CD14-positive monocyte (primary cell): ENCODE results near the gene IL17RA. TPM values are rescaled to one million over a fixed set of nuclear protein-coding genes. Genes with fewer than 3 reads are reported as not detected.

Source experiments
- DNase-seq, 3 donors: peaks; one replicate each; pipeline ENCODE4 v3.0.0-alpha.2; 2011 to 2022
- H2AFZ ChIP-seq: 2 replicates; pipeline ENCODE4 v1.6.0; 2012; ENCODE audit warnings: mild to moderate bottlenecking, low read depth, low read length, inconsistent platforms; ENCODE audit not compliant: insufficient read depth, poor library complexity, severe bottlenecking
- H3K27ac ChIP-seq, 2 donors: 1 replicate in 1 of 2; 2 replicates in 1 of 2; pipeline ENCODE4 v1.5.1; 2012 to 2013; ENCODE audit warnings: low read length in 2 of 2, control low read depth in 1 of 2, inconsistent platforms in 1 of 2, low read depth in 1 of 2, mild to moderate bottlenecking in 1 of 2
- H3K27me3 ChIP-seq, 2 donors: one replicate each; pipeline versions ENCODE4 v1.6.0 to v1.6.1; 2011 to 2013; ENCODE audit warnings: low read length in 2 of 2; ENCODE audit not compliant: control insufficient read depth in 2 of 2, insufficient read depth in 2 of 2
- H3K36me3 ChIP-seq, 2 donors: replicated peaks in 1 of 2; 1 replicate in 1 of 2; 2 replicates in 1 of 2; pipeline versions ENCODE4 v1.5.1 to v1.6.1; 2012 to 2013; ENCODE audit warnings: low read length in 2 of 2, control low read depth in 1 of 2, inconsistent platforms in 1 of 2, mild to moderate bottlenecking in 1 of 2; ENCODE audit not compliant: insufficient read depth in 2 of 2, control insufficient read depth in 1 of 2
- H3K4me1 ChIP-seq, 2 donors: 1 replicate in 1 of 2; 2 replicates in 1 of 2; pipeline versions ENCODE4 v1.5.1 to v1.6.1; 2012 to 2013; ENCODE audit warnings: low read length in 2 of 2, control low read depth in 1 of 2, inconsistent platforms in 1 of 2, mild to moderate bottlenecking in 1 of 2, moderate library complexity in 1 of 2; ENCODE audit not compliant: insufficient read depth in 2 of 2, control insufficient read depth in 1 of 2
- H3K4me2 ChIP-seq: replicated peaks from 2 replicates; pipeline ENCODE3; 2012; ENCODE audit warnings: low read length, moderate library complexity, mild to moderate bottlenecking; ENCODE audit not compliant: poor library complexity, severe bottlenecking; ENCODE audit errors: extremely low read depth
- H3K4me3 ChIP-seq, 3 experiments: fragments of 200-600 bp in 1 of 3; sonication (generic) in 1 of 3; replicated peaks in 1 of 3; 1 replicate in 2 of 3; 2 replicates in 1 of 3; pipeline ENCODE4 v1.5.1; 2011 to 2013; ENCODE audit warnings: low read length in 3 of 3, mild to moderate bottlenecking in 3 of 3, control low read depth in 2 of 3, low read depth in 2 of 3, inconsistent platforms in 1 of 3, moderate library complexity in 1 of 3
- H3K79me2 ChIP-seq: 2 replicates; pipeline ENCODE4 v1.6.0; 2012; ENCODE audit warnings: mild to moderate bottlenecking, control low read depth, inconsistent platforms, low read length, moderate library complexity; ENCODE audit not compliant: insufficient read depth
- H3K9ac ChIP-seq: 2 replicates; pipeline ENCODE4 v1.6.0; 2017; ENCODE audit warnings: low read length, mild to moderate bottlenecking; ENCODE audit not compliant: insufficient read depth, poor library complexity, severe bottlenecking
- H3K9me3 ChIP-seq, 2 donors: replicated peaks in 1 of 2; 1 replicate in 1 of 2; 2 replicates in 1 of 2; pipeline versions ENCODE4 v1.5.1 to v1.6.1; 2012 to 2013; ENCODE audit warnings: low read length in 2 of 2, control low read depth in 1 of 2; ENCODE audit not compliant: control insufficient read depth in 1 of 2, insufficient read depth in 1 of 2
- H4K20me1 ChIP-seq: 2 replicates; pipeline ENCODE4 v1.6.0; 2012; ENCODE audit warnings: mild to moderate bottlenecking, low read length, control low read depth, moderate library complexity; ENCODE audit not compliant: insufficient read depth
- H3K27ac Mint-ChIP-seq, 7 donors: one replicate each; pipeline ENCODE4 v1.8.0; 2020; ENCODE audit warnings: mild to moderate bottlenecking in 7 of 7, mixed read lengths in 7 of 7, moderate library complexity in 6 of 7, inconsistent platforms in 2 of 7
- H3K27me3 Mint-ChIP-seq, 3 donors: one replicate each; pipeline ENCODE4 v1.8.0; 2021 to 2022; ENCODE audit warnings: low read depth in 3 of 3, mild to moderate bottlenecking in 3 of 3, mixed read lengths in 3 of 3, moderate library complexity in 3 of 3, inconsistent platforms in 1 of 3
- H3K36me3 Mint-ChIP-seq, 2 donors: one replicate each; pipeline ENCODE4 v1.8.0; 2020; ENCODE audit warnings: mixed read lengths in 2 of 2, inconsistent platforms in 1 of 2, mild to moderate bottlenecking in 1 of 2
- H3K4me1 Mint-ChIP-seq: one replicate; pipeline ENCODE4 v1.8.0; 2020; ENCODE audit warnings: mild to moderate bottlenecking, mixed read lengths
- H3K4me3 Mint-ChIP-seq, 2 donors: one replicate each; pipeline ENCODE4 v1.8.0; 2020; ENCODE audit warnings: mild to moderate bottlenecking in 2 of 2, mixed read lengths in 2 of 2, moderate library complexity in 1 of 2
- H3K9me3 Mint-ChIP-seq, 7 donors: one replicate each; pipeline ENCODE4 v1.8.0; 2020 to 2022; ENCODE audit warnings: mixed read lengths in 7 of 7, mild to moderate bottlenecking in 6 of 7, moderate library complexity in 6 of 7, inconsistent platforms in 2 of 7
- CTCF ChIP-seq: fragments of 200-600 bp; IDR thresholded peaks from one replicate; pipeline ENCODE4 v1.8.0; 2022; ENCODE audit warnings: antibody characterized with exemption, mild to moderate bottlenecking
- whole genome bisulfite sequencing: methylation state at CpG from one replicate; pipeline ENCODE4 v1.1.5; 2013; ENCODE audit warnings: missing lambda C conversion rate; ENCODE audit not compliant: insufficient coverage; 5-methylcytosine and 5-hydroxymethylcytosine counted together
- intact Hi-C, 2 donors: fragments of 100-400 bp; cut with micrococcal nuclease; formaldehyde crosslinking; loops; one replicate each; pipeline versions ENCODE4 v1.15.0 to v1.15.1; 2023
- polyA plus RNA-seq, 3 donors: library from polyadenylated mRNA; depleted of rRNA in 1 of 3; unstranded in 2 of 3; stranded (reverse) in 1 of 3; fragments of 300-500 nt in 2 of 3; fragments of >200 nt in 1 of 3; fragmentation: Illumina TruSeq in 2 of 3; gene quantifications; 1 replicate in 2 of 3; 2 replicates in 1 of 3; pipeline ENCODE4 v1.2.3, GENCODE V29; 2012 to 2021

Gene IL17RA
- polyA plus RNA-seq, 3 donors: 68.3 to 118 (median 96.7) TPM

DNA sequence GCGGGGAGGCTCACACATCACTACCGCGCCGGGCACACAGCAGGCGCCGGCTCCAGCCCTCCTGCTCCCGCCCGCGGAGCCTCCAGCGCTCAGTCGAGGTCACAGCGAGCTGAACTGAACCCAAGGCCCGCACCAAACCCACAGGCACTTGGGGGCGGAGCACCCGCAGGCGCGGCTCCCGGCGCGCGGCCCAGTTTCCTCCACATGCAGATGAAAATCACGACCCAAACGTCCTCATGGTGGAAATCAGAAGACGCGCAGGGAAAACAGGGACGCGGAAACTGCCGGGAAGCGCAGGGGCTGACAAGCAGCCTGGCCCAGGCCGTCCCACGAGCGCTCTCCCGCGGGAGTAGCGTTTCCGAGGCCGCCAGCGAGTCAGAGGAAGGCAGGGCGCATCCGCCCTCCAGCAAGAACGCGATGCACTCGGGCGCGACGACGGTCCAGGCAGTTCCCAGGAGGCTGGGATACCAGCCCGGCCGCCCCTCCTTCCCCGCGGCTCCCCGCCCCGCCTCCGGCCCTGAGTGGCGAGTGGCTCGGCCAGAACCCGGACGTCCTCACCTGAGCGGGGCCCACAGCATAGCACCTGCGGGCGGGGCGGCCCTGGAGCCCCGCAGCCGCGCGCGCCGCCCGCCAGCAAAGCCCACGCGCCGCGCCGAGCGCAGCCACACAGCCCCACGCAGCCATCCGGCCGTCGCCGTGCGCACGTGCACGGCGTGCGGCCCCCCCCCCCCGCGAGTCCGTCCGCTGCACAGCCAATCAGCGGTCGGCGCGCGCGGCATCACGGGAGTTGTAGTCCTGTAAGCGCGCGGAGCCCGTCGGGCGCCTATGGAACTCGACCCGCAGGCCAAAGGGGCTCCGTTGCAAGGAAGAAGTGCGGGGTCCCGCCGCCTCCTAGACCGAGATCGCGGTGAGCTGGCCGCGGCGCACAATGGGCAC is 74.0 kb downstream of the IL17RA start, which contains the start of gene HDHD5:
TSS of gene HDHD5 (minus strand) at position 710 of the 936 bp plus-strand sequence. CDS start at position 684, 26 bp downstream.
- Mint-ChIP-seq H3K4me3 (peak within 1 kb of the TSS; percentile 83 to 88), H3K9me3 (no peaks in the 10 kb centered on the region), H3K27me3 (peaks cover 0 to 3% (median 0%) of the 10 kb centered on the region in 3 donors), H3K27ac (peak within 1 kb of the TSS; percentile 79 to 95 (median 91)), H3K4me1 (peaks cover 57% of the 10 kb centered on the region), H3K36me3 (no peaks in the 10 kb centered on the region)
- Histone ChIP-seq H3K4me2 (peak within 1 kb of the TSS; percentile 82), H3K4me3 (peak within 1 kb of the TSS; percentile 60 to 82 (median 62)), H4K20me1 (peaks cover 21% of the 10 kb centered on the region), H3K27ac (peak within 1 kb of the TSS; percentile 80 to 86), H3K79me2 (peaks cover 56% of the 10 kb centered on the region), H3K9ac (peak within 1 kb of the TSS; percentile 68), H3K4me1 (peaks cover 59 to 64% of the 10 kb centered on the region in 2 donors), H3K36me3 (no peaks in the 10 kb centered on the region), H3K9me3 (no peaks in the 10 kb centered on the region), H2AFZ (peak within 1 kb of the TSS; percentile 99), H3K27me3 (no peaks in the 10 kb centered on the region)
- intact Hi-C loops: loop anchor here (2.0 to 10.0 kb wide), 7 partner anchors 37 to 334 kb away; partner anchors contain the start of genes ADA2 (in 1 of the 2), IL17RA (in 1 of the 2), TMEM121B (in 1 of the 2) and XKR3 (in 1 of the 2)
- TF ChIP-seq CTCF: no peak
- peak; percentile 78 to 85 (median 81) for DNase-seq
- under 1% methylated on average over 112 of the region's 114 CpGs for WGBS

DNA sequence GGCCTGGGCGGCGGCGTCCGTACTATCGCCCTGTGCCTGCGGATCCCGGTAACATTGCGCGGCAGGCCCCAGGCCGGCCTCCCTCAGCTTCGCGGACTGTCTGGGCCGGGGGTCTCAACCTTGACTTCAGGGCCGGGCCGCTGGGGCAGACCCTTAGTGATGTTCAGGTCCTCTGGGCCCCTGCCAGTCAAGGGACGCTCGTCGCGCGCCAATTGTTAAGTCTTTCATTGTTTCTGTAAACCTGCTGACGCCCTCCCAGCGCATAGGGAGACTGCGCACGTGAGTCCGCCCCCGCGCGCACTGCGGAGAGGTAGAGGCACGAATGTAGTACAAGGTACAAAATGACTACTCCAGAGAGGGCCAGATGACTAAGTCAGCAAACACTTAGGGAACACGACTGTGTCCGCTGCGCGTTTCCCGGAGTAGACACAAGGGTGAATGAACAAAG is 74.7 kb downstream of the IL17RA start:
- peak overlapping the region in 1 of 2 donors; percentile 44 for H3K27ac ChIP-seq
- H3K4me1 ChIP-seq: peaks cover 57 to 58% of the 10 kb centered on the region in 2 donors
- no peaks in the 10 kb centered on the region for H3K9me3 ChIP-seq
- H3K36me3 ChIP-seq: no peaks in the 10 kb centered on the region
- no peak for TF ChIP-seq CTCF
- peak overlapping the region; percentile 99 for H2AFZ ChIP-seq
- Mint-ChIP-seq H3K4me1 (peaks cover 56% of the 10 kb centered on the region), H3K27ac (peak overlapping the region in 4 of 7 donors; percentile 21 to 81 (median 48)), H3K4me3 (peak overlapping the region; percentile 79 to 88), H3K36me3 (no peaks in the 10 kb centered on the region), H3K9me3 (no peaks in the 10 kb centered on the region), H3K27me3 (peaks cover 0 to 3% (median 0%) of the 10 kb centered on the region in 3 donors)
- peak in 2 of 3 donors; percentile 13 to 26 for DNase-seq
- peaks cover 49% of the 10 kb centered on the region for H3K79me2 ChIP-seq
- intact Hi-C loops: loop anchor here (2.0 to 10.0 kb wide), 7 partner anchors 37 to 335 kb away; partner anchors contain the start of genes ADA2 (in 1 of the 2), IL17RA (in 1 of the 2), TMEM121B (in 1 of the 2) and XKR3 (in 1 of the 2)
- 29% methylated on average over 35 of the region's 35 CpGs for WGBS
- H4K20me1 ChIP-seq: peaks cover 20% of the 10 kb centered on the region
- H3K4me3 ChIP-seq: peak overlapping the region; percentile 60 to 82 (median 62)
- peak overlapping the region; percentile 68 for H3K9ac ChIP-seq
- peak overlapping the region; percentile 82 for H3K4me2 ChIP-seq
- H3K27me3 ChIP-seq: no peaks in the 10 kb centered on the region
